Heart right ventricle (tissue), 16 donors: ENCODE results near the gene MYO15A. TPM values are rescaled to one million over a fixed set of nuclear protein-coding genes. Genes with fewer than 3 reads are reported as not detected.

Experiments used
- ATAC-seq, 8 donors: fragments of 200-7000 bp; cut with Tn5 transposase; one replicate each; pipeline ENCODE4 v1.9.1; 2020; ENCODE audit warnings: mild to moderate bottlenecking in 8 of 8, moderate library complexity in 8 of 8, moderate number of reproducible peaks in 1 of 8
- DNase-seq, 2 donors: peaks; one replicate each; pipeline ENCODE4 v3.0.0-alpha.2; 2020
- H3K27ac ChIP-seq, 10 donors: fragments of 200-600 bp; sonication (generic) in 2 of 10; one replicate each; pipeline versions ENCODE4 v1.5.0 to v1.8.0; 2020 to 2022; ENCODE audit warnings: mild to moderate bottlenecking in 3 of 10
- H3K27me3 ChIP-seq, 7 donors: fragments of 200-600 bp; one replicate each; pipeline ENCODE4 v1.8.0; 2021 to 2022; ENCODE audit warnings: mild to moderate bottlenecking in 2 of 7
- H3K36me3 ChIP-seq, 9 donors: fragments of 200-600 bp; sonication (generic) in 1 of 9; one replicate each; pipeline versions ENCODE4 v1.5.0 to v1.8.0; 2020 to 2022; ENCODE audit warnings: mild to moderate bottlenecking in 2 of 9
- H3K4me1 ChIP-seq, 9 donors: fragments of 200-600 bp; sonication (generic) in 1 of 9; one replicate each; pipeline versions ENCODE4 v1.5.0 to v1.8.0; 2020 to 2022; ENCODE audit warnings: mild to moderate bottlenecking in 4 of 9
- H3K4me3 ChIP-seq, 10 donors: fragments of 200-600 bp; sonication (generic) in 2 of 10; one replicate each; pipeline versions ENCODE4 v1.5.0 to v1.8.0; 2020 to 2022; ENCODE audit warnings: mild to moderate bottlenecking in 7 of 10, moderate library complexity in 2 of 10
- H3K9me3 ChIP-seq, 11 donors: fragments of 200-600 bp in 10 of 11; sonication (generic) in 2 of 11; one replicate each; pipeline versions ENCODE4 v1.5.0 to v1.8.0; 2013 to 2022; ENCODE audit warnings: mild to moderate bottlenecking in 2 of 11, control low read depth in 1 of 11, moderate library complexity in 1 of 11
- WGBS, 2 donors: extraction: QIAGEN DNeasy Blood & Tissue Kit; methylation state at CpG; one replicate each; pipeline ENCODE4 v1.1.7; 2013; ENCODE audit warnings: inconsistent platforms in 1 of 2; 5-methylcytosine and 5-hydroxymethylcytosine counted together
- intact Hi-C, 10 donors: fragments of 100-400 bp; cut with DNase I; formaldehyde crosslinking; loops; one replicate each; pipeline versions ENCODE4 v1.11.1 to v1.14.2; 2022
- polyA plus RNA-seq, 2 donors: library from polyadenylated mRNA; stranded (reverse); fragments of 200-250 nt; gene quantifications; one replicate each; pipeline ENCODE4 v1.2.3, GENCODE V29; 2013
- total RNA-seq, 10 donors: library from RNA; stranded (reverse); fragmentation: NEBNext Ultra II Directional in 3 of 10; extraction: Animal tissue kit (Norgen Biotek cat#: 25700) in 3 of 10; gene quantifications; one replicate each; pipeline versions ENCODE4 v1.2.1 to v1.2.4, GENCODE V29; 2021 to 2023
- TF ChIP-seq, protein P1 (sequence below), 9 donors: fragments of 200-600 bp; sonication (generic) in 2 of 9; IDR thresholded peaks; one replicate each; pipeline versions ENCODE4 v1.5.0 to v1.8.0; 2021 to 2022; ENCODE audit warnings: antibody characterized with exemption in 9 of 9, mild to moderate bottlenecking in 5 of 9, moderate library complexity in 1 of 9
- donor health status: Arrhythmogenic right ventricular cardiomyopathy.
- donor health status: ischemic (EF 13 %, LVEDD 7.1; RV severe dilation, severe dysfunction).
- donor health status: healthy with polysubstance abuse.
- donor health status: DM: no; HTN: yes; CAD: no.
- donor health status: DM: no; HTN: no; CAD: no.
- donor health status: ischemic (EF 25% LVEDD 6.9; RV normal size, moderate dysfunction).
- donor health status: ischemic (EF 25% LVEDD 5.7; RV mildly dilated, moderate dysfunction).
- donor health status: healthy.
- donor health status: DM: yes; HTN: yes; CAD: no.
- donor health status: Ischemic cardiomyopathy.
- donor health status: ischemic (EF 35%, LVEDD 5.7; RV mildly dilated, moderate dysfunction).
- donor health status: nonischemic (EF 11% LVEDD 7.7; RV severe dilation, severe dysfunction).
- donor health status: DM: yes; HTN: yes; CAD: no.
- donor health status: PGD.
- donor health status: ischemic (EF 29% LVEDD 5.4; RV normal size, mild dysfunction).
- donor health status: nonischemic (EF 23%, LVEDD 6.1; RV moderate dilation, normal function).

Gene MYO15A
- total and polyA plus RNA-seq, 12 donors = 0.11 to 1.2 (median 0.27) TPM; not detected in 3

DNA sequence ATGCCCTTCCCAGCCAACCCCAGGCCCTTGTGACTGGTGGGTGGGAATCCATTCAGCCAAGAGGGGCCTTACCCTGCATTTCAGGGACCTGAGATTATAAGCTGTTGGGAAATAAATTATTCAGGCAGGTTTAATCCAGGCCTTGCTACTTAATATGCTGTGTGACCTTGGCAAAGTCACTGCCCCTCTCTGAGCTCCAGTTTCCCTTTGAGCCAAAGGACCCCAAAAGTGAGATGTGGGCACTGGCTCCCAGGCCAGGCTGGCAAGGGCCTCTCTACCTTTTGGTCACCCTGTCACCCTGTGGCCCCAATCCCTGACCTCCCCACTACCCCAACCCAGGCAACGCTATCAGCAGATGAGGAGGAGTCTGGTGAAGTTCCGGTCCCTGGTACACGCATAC lies 33.9 kb downstream of the MYO15A start:
- H3K36me3 ChIP-seq = no peaks in the 10 kb centered on the region
- no peak overlapping the region for H3K27ac ChIP-seq
- ATAC-seq (no peak), DNase-seq (no peak)
- TF ChIP-seq, protein P1, sequence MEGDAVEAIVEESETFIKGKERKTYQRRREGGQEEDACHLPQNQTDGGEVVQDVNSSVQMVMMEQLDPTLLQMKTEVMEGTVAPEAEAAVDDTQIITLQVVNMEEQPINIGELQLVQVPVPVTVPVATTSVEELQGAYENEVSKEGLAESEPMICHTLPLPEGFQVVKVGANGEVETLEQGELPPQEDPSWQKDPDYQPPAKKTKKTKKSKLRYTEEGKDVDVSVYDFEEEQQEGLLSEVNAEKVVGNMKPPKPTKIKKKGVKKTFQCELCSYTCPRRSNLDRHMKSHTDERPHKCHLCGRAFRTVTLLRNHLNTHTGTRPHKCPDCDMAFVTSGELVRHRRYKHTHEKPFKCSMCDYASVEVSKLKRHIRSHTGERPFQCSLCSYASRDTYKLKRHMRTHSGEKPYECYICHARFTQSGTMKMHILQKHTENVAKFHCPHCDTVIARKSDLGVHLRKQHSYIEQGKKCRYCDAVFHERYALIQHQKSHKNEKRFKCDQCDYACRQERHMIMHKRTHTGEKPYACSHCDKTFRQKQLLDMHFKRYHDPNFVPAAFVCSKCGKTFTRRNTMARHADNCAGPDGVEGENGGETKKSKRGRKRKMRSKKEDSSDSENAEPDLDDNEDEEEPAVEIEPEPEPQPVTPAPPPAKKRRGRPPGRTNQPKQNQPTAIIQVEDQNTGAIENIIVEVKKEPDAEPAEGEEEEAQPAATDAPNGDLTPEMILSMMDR (IDR thresholded peaks at IDR 0.05) = no peak
- intact Hi-C loops = loop anchor here in 8 of 10 donors (5.0 to 10.0 kb wide), 6 partner anchors 40 to 75 kb away; partner anchors contain the start of gene ALKBH5 (in 2 of the 8)
- WGBS, 2 donors = 92 to 93% methylated on average over 3 of the region's 3 CpGs
- peaks cover 0 to 6% (median 0%) of the 10 kb centered on the region in 9 donors for H3K4me1 ChIP-seq
- H3K4me3 ChIP-seq = no peak overlapping the region
- H3K9me3 ChIP-seq = no peaks in the 10 kb centered on the region
- no peaks in the 10 kb centered on the region for H3K27me3 ChIP-seq

DNA sequence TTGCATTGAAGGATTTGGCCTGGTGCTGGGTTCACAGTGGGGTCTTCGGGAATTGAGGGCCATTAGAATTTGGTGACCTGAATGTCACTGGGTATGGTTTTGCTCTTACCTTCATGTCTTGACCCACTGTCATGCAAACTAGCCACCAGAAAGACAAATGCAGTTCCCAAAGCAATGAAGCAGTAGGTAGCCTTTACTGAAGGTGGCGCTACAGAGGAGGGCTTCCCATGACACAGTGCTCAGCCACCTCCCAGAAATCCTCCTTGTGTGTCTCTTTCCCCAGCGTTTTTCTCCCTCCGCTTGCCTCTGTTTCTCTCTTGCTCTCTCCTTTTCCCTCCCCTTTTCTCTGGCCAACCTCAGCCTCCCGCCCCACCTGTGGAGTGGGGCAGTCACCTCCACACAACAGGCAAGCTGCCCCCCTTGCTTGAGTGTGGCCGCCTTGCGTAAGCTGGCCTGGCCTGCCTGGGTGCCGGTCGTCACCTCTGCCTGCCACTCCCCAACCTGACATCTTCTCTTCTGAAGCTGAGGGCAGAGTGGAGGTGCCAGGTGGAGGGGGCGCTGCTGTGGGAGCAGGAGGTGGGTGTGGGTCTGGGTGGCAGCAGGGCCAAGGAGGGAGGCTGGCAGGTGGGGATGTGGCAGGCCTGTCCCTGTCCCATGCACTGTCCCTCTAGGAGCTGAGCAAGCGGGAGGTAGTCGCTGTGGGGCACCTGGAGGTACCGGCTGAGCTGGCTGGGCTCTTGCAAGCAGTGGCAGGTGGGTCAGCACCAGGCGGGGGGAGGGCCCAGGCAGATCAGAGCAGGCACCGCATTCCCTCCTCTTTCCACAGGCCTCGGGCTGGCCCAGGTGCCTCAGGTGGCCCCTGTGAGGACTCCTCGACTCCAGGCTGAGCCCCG lies 34.7 kb downstream of the MYO15A start:
- WGBS, 2 donors = 75 to 80% methylated on average over 18 of the region's 18 CpGs
- H3K4me3 ChIP-seq = no peak overlapping the region
- no peaks in the 10 kb centered on the region for H3K9me3 ChIP-seq
- no peaks in the 10 kb centered on the region for H3K27me3 ChIP-seq
- DNase-seq = no peak
- no peak for ATAC-seq
- H3K36me3 ChIP-seq = no peaks in the 10 kb centered on the region
- no peak overlapping the region for H3K27ac ChIP-seq
- intact Hi-C loops = loop anchor here in 8 of 10 donors (5.0 to 10.0 kb wide), 6 partner anchors 39 to 74 kb away; partner anchors contain the start of gene ALKBH5 (in 2 of the 8)
- H3K4me1 ChIP-seq = peaks cover 0 to 6% (median 0%) of the 10 kb centered on the region in 9 donors
- TF ChIP-seq, protein P1 (IDR thresholded peaks at IDR 0.05) = peak in 1 of 9 donors; percentile 24

DNA sequence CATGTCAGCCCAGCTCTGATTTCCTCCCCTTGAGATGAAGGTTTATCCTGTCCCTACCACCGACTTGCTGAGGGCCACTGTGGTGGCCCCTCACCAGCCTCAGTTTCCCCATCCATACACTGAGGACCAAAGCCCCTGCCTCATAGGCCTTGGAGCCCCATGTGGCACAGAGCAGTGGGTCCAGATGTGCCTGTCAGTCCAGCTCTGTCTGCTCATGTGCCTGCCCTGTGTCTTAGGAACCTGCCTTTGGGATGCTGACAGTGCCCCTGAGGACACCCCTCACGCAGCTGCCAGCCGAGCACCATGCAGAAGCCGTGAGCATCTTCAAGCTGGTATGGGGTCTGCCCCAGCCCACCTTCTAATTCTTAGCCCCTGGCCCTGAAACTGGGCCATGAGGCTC lies 35.7 kb downstream of the MYO15A start:
- no peak overlapping the region for H3K27ac ChIP-seq

DNA sequence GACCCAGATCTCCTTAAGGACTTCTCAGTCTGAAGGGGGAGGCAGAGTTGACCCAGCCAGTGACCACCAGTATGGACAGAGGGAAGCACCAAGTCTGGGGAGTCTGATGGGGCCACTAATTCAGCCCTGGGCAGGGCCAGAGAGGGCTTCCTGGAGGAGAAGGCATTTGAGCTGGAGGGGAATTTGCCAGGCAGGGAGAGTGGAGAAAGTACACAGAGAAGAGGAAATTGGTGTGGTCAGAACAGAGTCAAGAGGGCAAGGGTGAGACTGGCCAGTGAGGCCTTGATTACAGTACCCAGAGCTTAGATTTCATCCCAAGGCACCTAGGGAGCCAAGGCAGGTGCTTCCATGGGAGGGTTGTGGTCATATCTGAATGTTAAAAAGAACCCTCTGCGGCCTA lies 36.3 kb downstream of the MYO15A start:
- Histone ChIP-seq H3K27ac (no peak overlapping the region), H3K4me3 (no peak overlapping the region), H3K9me3 (no peaks in the 10 kb centered on the region), H3K36me3 (no peaks in the 10 kb centered on the region), H3K4me1 (peaks cover 0 to 6% (median 0%) of the 10 kb centered on the region in 9 donors), H3K27me3 (no peaks in the 10 kb centered on the region)
- ATAC-seq = no peak
- DNase-seq = no peak
- TF ChIP-seq, protein P1 (IDR thresholded peaks at IDR 0.05) = no peak
- intact Hi-C loops = loop anchor here in 8 of 10 donors (5.0 to 10.0 kb wide), 6 partner anchors 37 to 72 kb away; partner anchors contain the start of gene ALKBH5 (in 2 of the 8)
- WGBS, 2 donors = 87 to 95% methylated on average over 1 of the region's 1 CpG

More for the DNA sequence above, 35.7 kb downstream of the MYO15A start:
- intact Hi-C loops = loop anchor here in 8 of 10 donors (5.0 to 10.0 kb wide), 6 partner anchors 38 to 73 kb away; partner anchors contain the start of gene ALKBH5 (in 2 of the 8)
- ATAC-seq (no peak), DNase-seq (no peak)
- Histone ChIP-seq H3K27me3 (no peaks in the 10 kb centered on the region), H3K36me3 (no peaks in the 10 kb centered on the region), H3K4me1 (peaks cover 0 to 6% (median 0%) of the 10 kb centered on the region in 9 donors), H3K9me3 (no peaks in the 10 kb centered on the region), H3K4me3 (no peak overlapping the region)
- TF ChIP-seq, protein P1 (IDR thresholded peaks at IDR 0.05) = no peak
- 90 to 91% methylated on average over 4 of the region's 4 CpGs for WGBS, 2 donors
